Thyroid gland (tissue), 4 donors: ENCODE measurements around the gene ADAP1.

ENCODE experiments used
- POLR2A ChIP-seq, 2 donors: fragments of 450-650 bp; IDR thresholded peaks; one replicate each; pipeline ENCODE4 v1.6.1; 2017; ENCODE audit warnings: antibody characterized with exemption in 2 of 2, mild to moderate bottlenecking in 2 of 2, moderate library complexity in 1 of 2
- TF ChIP-seq, protein P1 (sequence below), 6 experiments: fragments of 200-600 bp in 3 of 6; fragments of 450-650 bp in 3 of 6; sonication (generic) in 3 of 6; IDR thresholded peaks; one replicate each; pipeline ENCODE4 v1.5.1; 2016 to 2019; ENCODE audit warnings: antibody characterized with exemption in 6 of 6, mild to moderate bottlenecking in 2 of 6, inconsistent platforms in 1 of 6, moderate library complexity in 1 of 6

DNA sequence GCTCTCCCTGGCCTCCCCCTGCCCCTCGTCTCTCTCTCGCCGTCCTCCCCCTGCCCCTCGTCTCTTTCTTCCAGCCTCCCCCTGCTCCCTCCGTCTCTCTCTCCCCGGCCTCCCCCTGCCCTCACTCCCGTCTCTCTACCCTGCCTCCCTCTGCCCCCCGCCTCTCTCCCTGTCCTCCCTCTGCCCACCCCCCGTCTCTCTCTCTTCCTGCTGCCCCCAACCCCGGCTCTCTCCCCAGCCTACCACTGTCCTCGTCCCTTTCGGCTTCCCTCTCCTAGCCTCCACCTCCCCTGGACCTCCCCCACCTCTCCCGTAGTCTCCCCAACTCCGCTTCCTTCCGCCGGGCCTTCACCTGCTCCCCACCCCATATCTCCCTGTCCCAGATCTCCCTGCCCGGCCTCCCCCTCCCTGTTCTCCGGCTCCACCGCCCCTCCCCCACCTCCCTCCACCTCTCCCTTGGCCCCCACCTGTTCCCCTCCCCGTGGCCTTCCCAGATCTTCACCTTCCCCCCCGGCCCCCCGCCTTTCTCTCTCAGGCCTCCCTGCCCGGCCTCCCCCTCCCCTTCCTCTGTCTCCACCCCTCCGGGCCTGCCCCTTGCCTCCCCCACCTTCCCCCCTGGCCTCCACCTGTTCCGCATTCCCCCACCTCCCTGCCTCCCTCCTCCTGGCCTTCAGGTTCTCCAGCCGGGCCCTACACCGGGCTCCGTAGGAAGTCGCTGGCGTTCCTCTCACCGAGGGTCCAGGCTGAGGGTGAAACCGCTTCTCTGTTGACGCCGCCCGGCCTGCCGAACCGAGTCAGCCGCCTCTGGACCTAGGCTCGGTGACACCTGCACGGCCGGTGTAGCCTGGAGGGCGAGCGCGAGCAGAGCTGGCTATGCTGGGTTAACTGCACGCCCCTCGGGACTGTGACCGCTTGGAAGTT lies 76.9 kb downstream of the ADAP1 start:
- TF ChIP-seq, protein P1, sequence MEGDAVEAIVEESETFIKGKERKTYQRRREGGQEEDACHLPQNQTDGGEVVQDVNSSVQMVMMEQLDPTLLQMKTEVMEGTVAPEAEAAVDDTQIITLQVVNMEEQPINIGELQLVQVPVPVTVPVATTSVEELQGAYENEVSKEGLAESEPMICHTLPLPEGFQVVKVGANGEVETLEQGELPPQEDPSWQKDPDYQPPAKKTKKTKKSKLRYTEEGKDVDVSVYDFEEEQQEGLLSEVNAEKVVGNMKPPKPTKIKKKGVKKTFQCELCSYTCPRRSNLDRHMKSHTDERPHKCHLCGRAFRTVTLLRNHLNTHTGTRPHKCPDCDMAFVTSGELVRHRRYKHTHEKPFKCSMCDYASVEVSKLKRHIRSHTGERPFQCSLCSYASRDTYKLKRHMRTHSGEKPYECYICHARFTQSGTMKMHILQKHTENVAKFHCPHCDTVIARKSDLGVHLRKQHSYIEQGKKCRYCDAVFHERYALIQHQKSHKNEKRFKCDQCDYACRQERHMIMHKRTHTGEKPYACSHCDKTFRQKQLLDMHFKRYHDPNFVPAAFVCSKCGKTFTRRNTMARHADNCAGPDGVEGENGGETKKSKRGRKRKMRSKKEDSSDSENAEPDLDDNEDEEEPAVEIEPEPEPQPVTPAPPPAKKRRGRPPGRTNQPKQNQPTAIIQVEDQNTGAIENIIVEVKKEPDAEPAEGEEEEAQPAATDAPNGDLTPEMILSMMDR (IDR thresholded peaks at IDR 0.05), result no peak
- TF ChIP-seq POLR2A (IDR thresholded peaks at IDR 0.05), result no peak
